ACC112 (cell line): ENCODE results near the gene SMIM31.

ENCODE experiments used
- H2AFZ ChIP-seq: fragments of 200-600 bp; sonication (generic); one replicate; pipeline ENCODE4 v1.6.0; 2017; ENCODE audit warnings: antibody characterized with exemption, low read length; ENCODE audit not compliant: unreplicated experiment
- H3K27ac ChIP-seq: fragments of 200-600 bp; sonication (generic); 2 replicates; pipeline ENCODE4 v1.5.1; 2014; ENCODE audit warnings: low read depth, mild to moderate bottlenecking, antibody characterized with exemption, low read length, moderate library complexity
- H3K27me3 ChIP-seq: fragments of 200-600 bp; sonication (generic); 2 replicates; pipeline ENCODE4 v1.6.1; 2014; ENCODE audit warnings: mild to moderate bottlenecking, antibody characterized with exemption, low read length, moderate library complexity, mixed read lengths; ENCODE audit not compliant: insufficient read depth
- H3K36me3 ChIP-seq: fragments of 200-600 bp; sonication (generic); 2 replicates; pipeline ENCODE4 v1.6.1; 2016; ENCODE audit warnings: mild to moderate bottlenecking, antibody characterized with exemption, low read length, moderate library complexity, mixed read lengths; ENCODE audit not compliant: insufficient read depth
- H3K4me1 ChIP-seq: fragments of 200-600 bp; sonication (generic); one replicate; pipeline ENCODE4 v1.6.1; 2016; ENCODE audit warnings: low read length, mixed read lengths; ENCODE audit not compliant: insufficient read depth, unreplicated experiment, control insufficient read depth
- H3K4me3 ChIP-seq: fragments of 200-600 bp; sonication (generic); 2 replicates; pipeline ENCODE4 v1.5.1; 2014; ENCODE audit warnings: mild to moderate bottlenecking, low read depth, low read length
- H3K79me2 ChIP-seq: fragments of 200-600 bp; sonication (generic); one replicate; pipeline ENCODE4 v1.6.0; 2016; ENCODE audit warnings: low read length; ENCODE audit not compliant: control insufficient read depth, unreplicated experiment, insufficient read depth

The SMIM31 gene

DNA sequence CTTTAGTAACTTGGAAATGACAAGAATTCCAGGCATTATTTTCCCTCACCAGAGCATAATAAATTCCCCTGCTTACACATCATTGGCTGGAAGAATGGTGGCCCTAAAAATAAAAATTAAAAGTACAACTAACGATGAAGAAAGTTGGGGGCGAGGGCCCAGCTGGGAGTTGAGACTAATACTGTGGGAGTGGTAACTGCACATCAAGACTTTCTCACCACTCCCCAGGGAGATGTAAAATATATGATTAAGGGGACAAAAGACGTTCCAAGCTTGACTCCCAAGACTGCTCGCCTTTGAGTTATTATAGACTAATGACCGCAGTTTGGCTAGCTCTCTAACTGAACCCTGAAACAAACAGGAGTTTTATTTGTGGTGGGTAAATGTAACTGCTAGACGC, 30.0 kb downstream of the SMIM31 start:
- Histone ChIP-seq H3K27me3 (no peaks in the 10 kb centered on the region), H3K79me2 (no peaks in the 10 kb centered on the region), H3K36me3 (no peaks in the 10 kb centered on the region), H3K4me3 (no peak overlapping the region), H3K27ac (no peak overlapping the region), H2AFZ (no peak overlapping the region), H3K4me1 (no peaks in the 10 kb centered on the region)

DNA sequence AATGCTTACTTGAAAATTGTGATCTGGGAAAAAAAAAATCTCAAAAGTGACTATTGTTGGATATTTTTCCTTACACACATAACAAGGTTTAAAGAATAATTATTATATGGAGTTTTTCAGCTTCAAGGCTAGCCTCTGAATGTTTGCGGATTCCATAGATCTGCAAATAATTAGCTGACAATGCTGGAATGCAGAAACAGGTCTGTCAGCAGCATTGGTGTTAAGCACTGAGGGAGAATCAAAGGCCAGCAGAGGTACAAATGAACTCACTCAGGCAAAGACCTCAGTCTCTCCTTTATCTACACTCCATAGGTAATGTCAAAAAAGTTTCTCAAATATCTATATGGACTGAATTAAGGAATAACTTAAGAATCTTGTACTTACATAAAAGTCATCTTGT, 35.1 kb downstream of the SMIM31 start:
- no peaks in the 10 kb centered on the region for H3K27me3 ChIP-seq
- no peaks in the 10 kb centered on the region for H3K79me2 ChIP-seq
- H3K27ac ChIP-seq = no peak overlapping the region
- H2AFZ ChIP-seq = no peak overlapping the region
- H3K4me1 ChIP-seq = no peaks in the 10 kb centered on the region
- H3K4me3 ChIP-seq = no peak overlapping the region
- no peaks in the 10 kb centered on the region for H3K36me3 ChIP-seq

DNA sequence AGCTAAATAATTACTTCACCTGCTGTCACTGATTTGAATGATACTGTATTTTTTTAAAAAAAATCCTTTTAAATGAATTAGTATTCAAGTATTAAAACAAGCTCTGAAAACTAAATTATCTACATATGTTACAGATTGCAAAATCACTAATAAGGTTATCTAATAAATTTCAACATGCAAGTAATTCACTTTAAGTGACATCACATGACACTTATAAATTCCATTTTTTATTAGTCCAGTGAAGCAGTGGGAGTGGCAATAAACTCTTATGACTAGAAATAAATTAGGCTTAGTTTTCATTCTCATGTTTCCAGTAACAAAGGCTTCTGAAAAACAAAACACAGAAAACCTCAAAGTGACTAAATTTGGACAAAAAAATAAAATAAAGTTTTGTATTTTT, 36.3 kb downstream of the SMIM31 start:
- no peak overlapping the region for H2AFZ ChIP-seq
- H3K79me2 ChIP-seq = no peaks in the 10 kb centered on the region
- no peak overlapping the region for H3K4me3 ChIP-seq
- H3K27ac ChIP-seq = no peak overlapping the region
- no peaks in the 10 kb centered on the region for H3K36me3 ChIP-seq
- no peaks in the 10 kb centered on the region for H3K4me1 ChIP-seq
- H3K27me3 ChIP-seq = no peaks in the 10 kb centered on the region

DNA sequence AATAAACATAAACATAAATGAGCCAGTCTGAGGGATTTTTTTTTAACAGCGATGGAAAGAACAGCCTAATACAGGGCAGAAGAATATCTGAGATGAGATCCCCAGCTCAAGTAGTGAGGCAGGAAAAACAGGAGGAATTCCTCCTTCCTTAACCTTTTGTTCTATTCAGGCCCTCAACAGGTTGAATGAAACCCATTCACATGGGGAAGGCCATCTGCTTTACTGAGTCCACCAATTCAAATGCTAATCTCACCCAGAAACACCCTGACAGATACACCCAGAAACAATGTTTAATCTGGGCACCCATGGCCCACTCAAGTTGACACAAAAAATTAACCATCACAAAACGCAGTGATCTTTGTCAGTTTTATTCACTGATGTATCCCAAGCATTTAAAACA, 45.5 kb downstream of the SMIM31 start:
- Histone ChIP-seq H3K27ac (no peak overlapping the region), H3K4me1 (no peaks in the 10 kb centered on the region), H3K4me3 (no peak overlapping the region), H3K36me3 (no peaks in the 10 kb centered on the region), H2AFZ (no peak overlapping the region), H3K79me2 (no peaks in the 10 kb centered on the region), H3K27me3 (peaks cover 13% of the 10 kb centered on the region; the same call in 1 of the 2 replicates)

DNA sequence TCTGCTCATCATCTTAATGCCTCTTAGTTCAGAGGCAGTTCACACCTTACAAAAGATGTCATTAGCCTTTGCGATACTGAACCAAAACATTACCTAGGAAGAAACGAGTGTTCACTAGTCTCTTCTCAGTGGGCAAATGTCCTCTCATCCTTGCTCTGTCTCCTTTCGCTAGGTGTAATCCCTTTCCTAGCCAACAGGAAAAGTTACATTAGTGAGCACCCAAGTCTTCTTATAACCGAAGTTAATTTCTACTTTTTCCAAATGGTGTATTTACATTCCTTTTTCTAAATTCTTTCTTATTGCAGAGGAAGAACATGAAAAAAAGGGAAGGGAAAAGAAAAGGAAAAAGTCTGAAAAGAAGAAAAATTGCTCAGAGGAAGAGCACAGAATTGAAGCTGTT, 46.9 kb downstream of the SMIM31 start:
- H3K4me1 ChIP-seq = no peaks in the 10 kb centered on the region
- no peaks in the 10 kb centered on the region for H3K79me2 ChIP-seq
- no peak overlapping the region for H3K4me3 ChIP-seq
- H3K36me3 ChIP-seq = no peaks in the 10 kb centered on the region
- peaks cover 21% of the 10 kb centered on the region; the same call in 1 of the 2 replicates for H3K27me3 ChIP-seq
- no peak overlapping the region for H3K27ac ChIP-seq
- no peak overlapping the region for H2AFZ ChIP-seq

DNA sequence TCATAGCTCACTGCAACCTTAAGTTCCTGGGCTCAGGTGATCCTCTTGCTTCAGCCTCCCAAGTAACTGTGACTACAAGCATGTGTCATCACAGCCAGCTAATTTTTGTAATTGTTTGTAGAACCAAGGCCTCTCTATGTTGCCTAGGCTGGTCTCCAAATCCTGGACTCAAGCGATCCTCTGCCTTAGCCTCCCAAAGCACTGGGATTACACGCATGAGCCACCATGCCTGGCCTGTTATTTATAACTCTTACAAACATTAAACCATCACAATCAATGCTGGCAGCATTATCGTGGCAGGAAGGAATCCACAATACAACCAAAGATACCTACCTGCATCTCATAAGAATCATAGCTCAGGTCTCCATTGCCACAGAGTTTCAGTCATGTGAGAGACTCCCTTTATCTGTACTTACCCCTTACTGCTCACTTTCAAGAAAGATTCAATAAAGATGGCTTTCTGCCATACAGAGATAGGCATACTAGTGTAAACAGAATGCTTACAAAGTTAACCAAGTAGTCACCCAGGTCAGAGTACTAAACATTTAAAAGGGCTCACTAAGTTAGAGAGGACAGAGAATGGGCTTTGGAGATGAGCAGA, 48.5 kb downstream of the SMIM31 start:
- H3K79me2 ChIP-seq = no peaks in the 10 kb centered on the region
- H3K27me3 ChIP-seq = peaks cover 21% of the 10 kb centered on the region
- no peak overlapping the region for H3K4me3 ChIP-seq
- no peak overlapping the region for H3K27ac ChIP-seq
- H2AFZ ChIP-seq = no peak overlapping the region
- no peaks in the 10 kb centered on the region for H3K4me1 ChIP-seq
- H3K36me3 ChIP-seq = no peaks in the 10 kb centered on the region

DNA sequence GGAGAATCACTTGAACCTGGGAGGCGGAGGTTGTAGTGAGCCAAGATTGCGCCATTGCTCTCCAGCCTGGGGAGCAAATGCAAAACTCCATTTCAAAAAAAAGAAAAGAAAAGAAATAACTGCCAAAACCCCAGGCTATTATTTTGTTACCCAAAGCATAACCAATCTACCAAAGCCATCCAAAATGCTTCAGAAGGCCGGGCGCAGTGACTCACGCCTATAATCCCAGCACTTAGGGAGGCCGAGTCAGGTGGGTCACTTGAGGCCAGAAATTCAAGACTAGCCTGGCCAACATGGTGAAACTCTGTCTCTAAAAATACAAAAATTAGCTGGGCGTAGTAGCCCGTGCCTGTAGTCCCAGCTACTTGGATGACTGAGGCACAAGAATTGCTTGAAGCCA, 49.8 kb downstream of the SMIM31 start:
- Histone ChIP-seq H3K79me2 (no peaks in the 10 kb centered on the region), H3K36me3 (no peaks in the 10 kb centered on the region), H3K27me3 (peaks cover 21% of the 10 kb centered on the region), H3K27ac (no peak overlapping the region), H3K4me1 (no peaks in the 10 kb centered on the region), H2AFZ (no peak overlapping the region), H3K4me3 (no peak overlapping the region)

DNA sequence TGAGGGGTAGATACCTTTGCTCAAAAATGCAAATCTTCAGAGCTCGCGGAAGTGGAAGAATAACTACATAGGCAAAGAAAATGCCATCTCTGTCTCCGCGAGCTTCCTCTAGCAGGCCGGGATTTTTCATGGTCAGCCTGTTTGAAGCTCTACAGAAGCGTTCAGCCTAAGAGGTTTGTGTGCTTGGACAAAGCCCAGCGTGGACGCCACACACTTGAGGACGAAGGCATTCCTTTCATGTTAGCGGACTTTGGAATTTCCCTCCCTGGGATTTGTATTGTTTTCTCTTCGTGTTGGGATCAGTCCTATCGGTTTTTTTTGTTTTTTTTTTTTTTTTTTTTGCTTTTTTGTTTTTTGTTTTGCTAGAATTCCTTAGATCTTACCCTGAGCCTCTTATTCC, 53.7 kb downstream of the SMIM31 start:
- H3K79me2 ChIP-seq = no peaks in the 10 kb centered on the region
- H2AFZ ChIP-seq = no peak overlapping the region
- peaks cover 9% of the 10 kb centered on the region for H3K27me3 ChIP-seq
- no peak overlapping the region for H3K4me3 ChIP-seq
- no peak overlapping the region for H3K27ac ChIP-seq
- H3K36me3 ChIP-seq = no peaks in the 10 kb centered on the region
- no peaks in the 10 kb centered on the region for H3K4me1 ChIP-seq

DNA sequence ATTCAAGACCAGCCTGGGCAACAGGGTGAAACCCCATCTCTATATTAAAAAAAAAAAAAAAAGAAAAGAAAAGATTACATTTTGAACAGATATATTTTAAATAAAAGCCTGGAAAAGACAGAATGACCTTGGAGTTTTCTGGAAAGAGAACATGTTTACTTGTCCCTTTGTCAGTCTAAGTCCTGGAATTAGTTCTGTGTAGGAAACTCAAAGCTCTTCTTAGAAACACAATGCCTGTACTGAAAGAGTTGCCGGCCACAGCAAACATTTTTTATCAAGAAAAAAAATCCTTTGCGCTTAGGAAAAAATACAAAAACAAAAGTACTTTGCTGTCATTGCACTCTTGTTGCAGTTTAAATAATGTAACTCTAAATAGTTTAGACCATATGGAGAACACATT, 59.6 kb downstream of the SMIM31 start:
- Histone ChIP-seq H3K27me3 (no peaks in the 10 kb centered on the region), H2AFZ (no peak overlapping the region), H3K4me3 (no peak overlapping the region), H3K27ac (no peak overlapping the region), H3K4me1 (no peaks in the 10 kb centered on the region), H3K36me3 (no peaks in the 10 kb centered on the region), H3K79me2 (no peaks in the 10 kb centered on the region)

DNA sequence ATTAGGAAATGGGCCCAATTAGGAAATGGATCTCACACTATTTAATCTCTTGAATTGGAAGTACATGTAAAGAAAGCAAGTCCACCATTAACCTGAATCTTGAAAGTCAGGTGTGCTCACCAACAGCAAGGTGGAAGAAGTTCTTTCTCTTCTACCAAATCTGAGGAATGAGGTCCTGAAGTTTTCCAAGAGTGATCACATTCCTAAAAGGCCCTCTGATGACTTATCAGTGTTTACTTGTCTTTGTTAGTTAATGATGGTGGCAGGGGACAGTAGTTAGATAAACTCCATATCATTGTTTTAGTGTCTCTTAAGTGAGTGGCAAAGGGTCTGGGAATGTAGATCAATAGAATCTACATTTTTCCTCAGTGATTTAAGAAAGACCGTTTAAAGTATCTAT, 61.8 kb downstream of the SMIM31 start:
- no peaks in the 10 kb centered on the region for H3K79me2 ChIP-seq
- no peak overlapping the region for H3K27ac ChIP-seq
- no peak overlapping the region for H2AFZ ChIP-seq

DNA sequence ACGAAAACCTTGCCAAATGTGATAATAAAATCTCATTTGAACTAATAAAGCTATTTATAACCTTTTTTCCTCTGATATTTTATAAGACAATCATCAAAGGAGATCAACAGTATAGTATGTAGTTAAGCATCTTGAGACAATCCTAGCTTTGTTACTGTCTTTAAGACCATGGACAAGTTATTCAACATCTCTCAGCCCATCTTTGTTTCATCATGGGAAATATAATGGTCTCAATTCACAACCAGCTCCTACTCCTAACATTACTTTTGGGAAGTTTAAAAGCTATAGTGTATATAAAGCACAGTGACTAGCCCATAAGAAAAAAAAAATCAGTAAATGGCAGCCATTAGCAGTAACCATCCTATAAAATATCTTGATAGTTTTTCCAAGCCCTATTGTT, 65.4 kb downstream of the SMIM31 start:
- Histone ChIP-seq H3K27ac (no peak overlapping the region), H3K4me3 (no peak overlapping the region), H3K79me2 (no peaks in the 10 kb centered on the region), H2AFZ (no peak overlapping the region), H3K27me3 (0 out of 2 replicates have a peak, but pooled peaks cover 5% of the 10 kb centered on the region), H3K4me1 (no peaks in the 10 kb centered on the region), H3K36me3 (no peaks in the 10 kb centered on the region)

More for the DNA sequence above, 61.8 kb downstream of the SMIM31 start:
- Histone ChIP-seq H3K4me3 (no peak overlapping the region), H3K27me3 (0 out of 2 replicates have a peak, but pooled peaks cover 5% of the 10 kb centered on the region), H3K36me3 (no peaks in the 10 kb centered on the region), H3K4me1 (no peaks in the 10 kb centered on the region)
